Loucy (cell line): ENCODE measurements around the gene FKBP8.

Experiments used
- H2AFZ ChIP-seq: fragments of 200-600 bp; sonication (generic); 2 replicates; pipeline ENCODE4 v1.6.0; 2016; ENCODE audit warnings: antibody characterized with exemption, mild to moderate bottlenecking, low read length, moderate library complexity
- H3F3A ChIP-seq: fragments of 200-600 bp; 2 replicates; pipeline ENCODE4 v1.6.0; 2016; ENCODE audit warnings: antibody characterized with exemption, low read depth, mild to moderate bottlenecking
- H3K27me3 ChIP-seq: fragments of 200-600 bp; sonication (generic); 2 replicates; pipeline ENCODE4 v1.6.1; 2014; ENCODE audit warnings: low read length, mild to moderate bottlenecking; ENCODE audit not compliant: insufficient read depth, poor library complexity, severe bottlenecking
- H3K36me3 ChIP-seq: fragments of 200-600 bp; sonication (generic); 2 replicates; pipeline ENCODE4 v1.6.1; 2016; ENCODE audit warnings: low read length; ENCODE audit not compliant: insufficient read depth
- H3K4me1 ChIP-seq: fragments of 200-600 bp; sonication (generic); 2 replicates; pipeline ENCODE4 v1.5.1; 2014; ENCODE audit warnings: low read length, mild to moderate bottlenecking; ENCODE audit not compliant: insufficient read depth, poor library complexity, severe bottlenecking
- H3K4me2 ChIP-seq: fragments of 200-600 bp; sonication (generic); 2 replicates; pipeline ENCODE4 v1.6.0; 2014; ENCODE audit warnings: antibody characterized with exemption, low read length, low read depth, mild to moderate bottlenecking; ENCODE audit not compliant: poor library complexity, severe bottlenecking
- H3K4me3 ChIP-seq: fragments of 200-600 bp; sonication (generic); 2 replicates; pipeline ENCODE4 v1.5.1; 2014; ENCODE audit warnings: low read length, mild to moderate bottlenecking, mixed read lengths; ENCODE audit not compliant: poor library complexity, severe bottlenecking
- H3K79me2 ChIP-seq: fragments of 200-600 bp; sonication (generic); 2 replicates; pipeline ENCODE4 v1.6.1; 2014; ENCODE audit warnings: low read length; ENCODE audit not compliant: insufficient read depth
- H3K9ac ChIP-seq: fragments of 200-600 bp; sonication (generic); 2 replicates; pipeline ENCODE4 v1.6.0; 2014; ENCODE audit warnings: mild to moderate bottlenecking, low read depth, low read length, moderate library complexity; ENCODE audit not compliant: poor library complexity, severe bottlenecking
- H3K9me2 ChIP-seq: fragments of 200-600 bp; sonication (generic); replicated peaks from 2 replicates; pipeline ENCODE4 v1.6.1; 2016; ENCODE audit warnings: low read depth, low read length, mixed read lengths
- H3K9me3 ChIP-seq: fragments of 200-600 bp; sonication (generic); 2 replicates; pipeline ENCODE4 v1.6.1; 2014; ENCODE audit warnings: mild to moderate bottlenecking, antibody characterized with exemption, low read length, low read depth; ENCODE audit not compliant: insufficient read depth
- H4K20me1 ChIP-seq: fragments of 200-600 bp; sonication (generic); 2 replicates; pipeline ENCODE4 v1.6.0; 2014; ENCODE audit warnings: antibody characterized with exemption, low read length, mild to moderate bottlenecking; ENCODE audit not compliant: insufficient read depth, poor library complexity, severe bottlenecking
- CTCF ChIP-seq: fragments of 200-600 bp; sonication (generic); conservative IDR thresholded peaks from 2 replicates; pipeline ENCODE4 v1.5.1; 2014; ENCODE audit warnings: mild to moderate bottlenecking, antibody characterized with exemption, low read length
- EZH2phosphoT487 ChIP-seq: fragments of 200-600 bp; IDR thresholded peaks from 2 replicates; pipeline ENCODE4 v1.6.1; 2018; ENCODE audit warnings: antibody characterized with exemption, mild to moderate bottlenecking, moderate library complexity, borderline replicate concordance

The FKBP8 gene

GRCh38 chr19:18487576-18488402, 55.6 kb downstream of the FKBP8 start:
- H3K4me2 ChIP-seq, result no peak overlapping the region

GRCh38 chr19:18486746-18487145, 56.6 kb downstream of the FKBP8 start:
- no peaks in the 10 kb centered on the region for H3F3A ChIP-seq

More at GRCh38 chr19:18487576-18488402, 55.6 kb downstream of the FKBP8 start:
- no peak overlapping the region for H3K4me3 ChIP-seq
- no peaks in the 10 kb centered on the region for H3K9me2 ChIP-seq
- H3K4me1 ChIP-seq, result peaks cover 9% of the 10 kb centered on the region
- H3K9ac ChIP-seq, result no peak overlapping the region
- no peak overlapping the region for H2AFZ ChIP-seq
- H3K36me3 ChIP-seq, result no peaks in the 10 kb centered on the region
- no peaks in the 10 kb centered on the region for H3F3A ChIP-seq
- peaks cover 93% of the 10 kb centered on the region for H3K79me2 ChIP-seq
- peaks cover 49% of the 10 kb centered on the region for H4K20me1 ChIP-seq
- TF ChIP-seq EZH2phosphoT487 (no peak), CTCF (no peak)
- H3K9me3 ChIP-seq, result no peaks in the 10 kb centered on the region
- no peaks in the 10 kb centered on the region for H3K27me3 ChIP-seq

GRCh38 chr19:18484992-18485391, 58.4 kb downstream of the FKBP8 start:
- Histone ChIP-seq H3K4me2 (no peak overlapping the region), H2AFZ (no peak overlapping the region), H4K20me1 (peaks cover 27% of the 10 kb centered on the region), H3K9me3 (no peaks in the 10 kb centered on the region), H3K9me2 (no peaks in the 10 kb centered on the region), H3K4me1 (peaks cover 9% of the 10 kb centered on the region), H3K27me3 (no peaks in the 10 kb centered on the region), H3F3A (no peaks in the 10 kb centered on the region), H3K4me3 (no peak overlapping the region), H3K9ac (no peak overlapping the region), H3K79me2 (peaks cover 96% of the 10 kb centered on the region), H3K36me3 (no peaks in the 10 kb centered on the region)
- no peak; the same call in 1 of the 2 replicates for TF ChIP-seq CTCF
- TF ChIP-seq EZH2phosphoT487, result no peak

More at GRCh38 chr19:18486746-18487145, 56.6 kb downstream of the FKBP8 start:
- H3K36me3 ChIP-seq, result no peaks in the 10 kb centered on the region
- H3K27me3 ChIP-seq, result no peaks in the 10 kb centered on the region
- peaks cover 40% of the 10 kb centered on the region for H4K20me1 ChIP-seq
- no peak overlapping the region for H2AFZ ChIP-seq
- no peak overlapping the region for H3K4me2 ChIP-seq
- TF ChIP-seq CTCF, result no peak
- H3K9ac ChIP-seq, result no peak overlapping the region
- H3K9me2 ChIP-seq, result no peaks in the 10 kb centered on the region
- peaks cover 92% of the 10 kb centered on the region for H3K79me2 ChIP-seq
- H3K9me3 ChIP-seq, result no peaks in the 10 kb centered on the region
- no peak overlapping the region for H3K4me3 ChIP-seq
- H3K4me1 ChIP-seq, result peaks cover 9% of the 10 kb centered on the region
